Measurements from ENCODE around the gene LRP3. TPM values are rescaled to one million over a fixed set of nuclear protein-coding genes. Genes with fewer than 3 reads are reported as not detected.
"Not testable (repeated sequence)": the region's sequence is repeated elsewhere in the genome, so short reads cannot be mapped to it uniquely, and the experiment has no call there.

LRP3 gene
- total and polyA plus RNA-seq, 2 donors (not counting 1 experiment from before 2014, with no cell fraction given), result 0.10 TPM; not detected in 1

GRCh38 chr19:33161201-33161600, 32.9 kb upstream of the LRP3 start:
- no peak overlapping the region for H3K4me2 ChIP-seq (replicated peaks; ENCODE audit: low read depth, low read length, poor library complexity, severe bottlenecking)
- TF ChIP-seq CTCF (IDR thresholded peaks at IDR 0.05), result no peak
- DNase-seq (no peak), ATAC-seq (ENCODE audit: low read depth) (no peak)
- Mint-ChIP-seq H3K27ac (no peak overlapping the region), H3K4me3 (no peak overlapping the region), H3K27me3 (no peaks in the 10 kb centered on the region), H3K9me3 (ENCODE audit: insufficient read depth) (no peaks in the 10 kb centered on the region), H3K4me1 (peaks cover 4% of the 10 kb centered on the region)
- no peaks in the 10 kb centered on the region for H4K20me1 ChIP-seq (ENCODE audit: control insufficient read depth, insufficient read depth, low read length, poor library complexity, severe bottlenecking)
- H3K79me2 ChIP-seq (ENCODE audit: control insufficient read depth, insufficient read depth, low read length), result no peaks in the 10 kb centered on the region
- H3K27me3 ChIP-seq (replicated peaks in 1 of 4; ENCODE audit: control extremely low read depth in 1 of 4, control insufficient read depth in 3 of 4, insufficient read depth in 4 of 4, low read length in 3 of 4), result no peaks in the 10 kb centered on the region
- intact Hi-C loops (cut with micrococcal nuclease), result no loop called here
- no peak overlapping the region for H3K4me3 ChIP-seq (ENCODE audit: control extremely low read depth in 1 of 5, extremely low read depth in 1 of 5, insufficient read depth in 1 of 5, low read depth in 2 of 5, low read length in 4 of 5)
- no peaks in the 10 kb centered on the region for H3K36me3 ChIP-seq (replicated peaks in 1 of 2; ENCODE audit: control extremely low read depth in 1 of 2, control insufficient read depth in 1 of 2, extremely low read depth in 1 of 2, insufficient read depth in 2 of 2, low read length in 1 of 2)
- no peak overlapping the region for H3K9ac ChIP-seq (ENCODE audit: low read length)
- no peak overlapping the region for H2AFZ ChIP-seq (ENCODE audit: insufficient read depth, low read depth, low read length, poor library complexity, severe bottlenecking)
- WGBS (ENCODE audit: insufficient coverage), result 83% methylated on average over 3 of the region's 4 CpGs
- peaks cover 0 to 4% of the 10 kb centered on the region in 2 donors for H3K4me1 ChIP-seq (ENCODE audit: control insufficient read depth in 2 of 2, insufficient read depth in 2 of 2, low read length in 2 of 2)
- ChIA-PET POLR2A (no interaction called here), CTCF (interaction anchor here (1.0 to 2.1 kb wide), 3 partner anchors 10 to 62 kb away, joined by 3 to 8 read pairs (median 3); no protein-coding TSS in a partner anchor)
- no peak overlapping the region for H3K27ac ChIP-seq (ENCODE audit: low read length in 2 of 2)
- no peaks in the 10 kb centered on the region for H3K9me3 ChIP-seq (ENCODE audit: control extremely low read depth in 1 of 3, control insufficient read depth in 2 of 3, insufficient read depth in 1 of 3, low read length in 2 of 3)

GRCh38 chr19:33163481-33163880, 30.6 kb upstream of the LRP3 start:
- no peak for ATAC-seq (ENCODE audit: low read depth)
- Histone ChIP-seq H3K27me3 (replicated peaks in 1 of 4; ENCODE audit: control extremely low read depth in 1 of 4, control insufficient read depth in 3 of 4, insufficient read depth in 4 of 4, low read length in 3 of 4) (no peaks in the 10 kb centered on the region), H2AFZ (ENCODE audit: insufficient read depth, low read depth, low read length, poor library complexity, severe bottlenecking) (no peak overlapping the region), H3K4me3 (ENCODE audit: control extremely low read depth in 1 of 5, extremely low read depth in 1 of 5, insufficient read depth in 1 of 5, low read depth in 2 of 5, low read length in 4 of 5) (no peak overlapping the region), H3K9me3 (ENCODE audit: control extremely low read depth in 1 of 3, control insufficient read depth in 2 of 3, insufficient read depth in 1 of 3, low read length in 2 of 3) (peaks cover 1 to 7% (median 4%) of the 10 kb centered on the region in 3 donors), H3K27ac (ENCODE audit: low read length in 2 of 2) (no peak overlapping the region), H3K9ac (ENCODE audit: low read length) (no peak overlapping the region), H4K20me1 (ENCODE audit: control insufficient read depth, insufficient read depth, low read length, poor library complexity, severe bottlenecking) (no peaks in the 10 kb centered on the region), H3K4me1 (ENCODE audit: control insufficient read depth in 2 of 2, insufficient read depth in 2 of 2, low read length in 2 of 2) (peaks cover 0 to 4% of the 10 kb centered on the region in 2 donors), H3K79me2 (ENCODE audit: control insufficient read depth, insufficient read depth, low read length) (no peaks in the 10 kb centered on the region), H3K4me2 (replicated peaks; ENCODE audit: low read depth, low read length, poor library complexity, severe bottlenecking) (no peak overlapping the region), H3K36me3 (replicated peaks in 1 of 2; ENCODE audit: control extremely low read depth in 1 of 2, control insufficient read depth in 1 of 2, extremely low read depth in 1 of 2, insufficient read depth in 2 of 2, low read length in 1 of 2) (no peaks in the 10 kb centered on the region)
- ChIA-PET POLR2A (no interaction called here), CTCF (no interaction called here)
- Mint-ChIP-seq H3K27me3 (no peaks in the 10 kb centered on the region), H3K4me1 (peaks cover 4% of the 10 kb centered on the region), H3K27ac (no peak overlapping the region), H3K9me3 (ENCODE audit: insufficient read depth) (no peaks in the 10 kb centered on the region), H3K4me3 (no peak overlapping the region)
- TF ChIP-seq CTCF (IDR thresholded peaks at IDR 0.05), result no peak
- no peak for DNase-seq
- 100% methylated on average over 1 of the region's 6 CpGs for WGBS (ENCODE audit: insufficient coverage)
- intact Hi-C loops (cut with micrococcal nuclease), result no loop called here

DNA sequence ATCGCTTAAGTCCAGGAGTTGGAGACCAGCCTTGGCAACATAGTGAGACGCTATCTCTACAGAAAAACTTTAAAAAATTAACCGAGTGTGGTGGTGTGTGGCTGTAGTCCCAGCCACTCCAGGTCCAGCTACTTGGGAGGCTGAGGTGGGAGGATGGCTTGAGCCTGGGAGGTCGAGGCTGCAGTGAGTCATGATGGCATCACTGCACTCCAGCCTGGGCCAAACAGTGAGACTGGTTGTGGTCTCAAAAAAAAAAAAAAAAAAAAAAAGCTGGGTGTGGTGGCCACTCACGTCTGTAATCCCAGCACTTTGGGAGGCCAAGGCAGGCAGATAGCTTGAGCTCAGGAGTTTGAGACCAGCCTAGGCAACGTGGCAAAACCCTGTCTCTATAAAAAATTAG, 28.1 kb upstream of the LRP3 start:
- H3K27ac ChIP-seq (ENCODE audit: low read length in 2 of 2); H3K27me3 ChIP-seq (replicated peaks in 1 of 4; ENCODE audit: control extremely low read depth in 1 of 4, control insufficient read depth in 3 of 4, insufficient read depth in 4 of 4, low read length in 3 of 4); H3K27me3 Mint-ChIP-seq; H3K9me3 Mint-ChIP-seq (ENCODE audit: insufficient read depth); ATAC-seq (ENCODE audit: low read depth); H3K27ac Mint-ChIP-seq; H3K4me3 Mint-ChIP-seq; DNase-seq; POLR2A ChIA-PET; H3K4me2 ChIP-seq (replicated peaks; ENCODE audit: low read depth, low read length, poor library complexity, severe bottlenecking); intact Hi-C loops (cut with micrococcal nuclease); H3K4me1 Mint-ChIP-seq; H2AFZ ChIP-seq (ENCODE audit: insufficient read depth, low read depth, low read length, poor library complexity, severe bottlenecking); H3K9ac ChIP-seq (ENCODE audit: low read length); H3K36me3 ChIP-seq (replicated peaks in 1 of 2; ENCODE audit: control extremely low read depth in 1 of 2, control insufficient read depth in 1 of 2, extremely low read depth in 1 of 2, insufficient read depth in 2 of 2, low read length in 1 of 2); H3K9me3 ChIP-seq (ENCODE audit: control extremely low read depth in 1 of 3, control insufficient read depth in 2 of 3, insufficient read depth in 1 of 3, low read length in 2 of 3); H3K4me3 ChIP-seq (ENCODE audit: control extremely low read depth in 1 of 5, extremely low read depth in 1 of 5, insufficient read depth in 1 of 5, low read depth in 2 of 5, low read length in 4 of 5); H3K79me2 ChIP-seq (ENCODE audit: control insufficient read depth, insufficient read depth, low read length); H4K20me1 ChIP-seq (ENCODE audit: control insufficient read depth, insufficient read depth, low read length, poor library complexity, severe bottlenecking); H3K4me1 ChIP-seq (ENCODE audit: control insufficient read depth in 2 of 2, insufficient read depth in 2 of 2, low read length in 2 of 2): not testable (repeated sequence)
- CTCF ChIA-PET, result interaction anchor here (3.2 kb wide), 1 partner anchor 18 kb away, joined by 13 read pairs; no protein-coding TSS in a partner anchor
- WGBS (ENCODE audit: insufficient coverage), result 100% methylated on average over 3 of the region's 6 CpGs

Data from B cell (primary cell).